Ovary (tissue), 9 donors: Measurements from ENCODE around the gene EPB41L4B. TPM values are rescaled to one million over a fixed set of nuclear protein-coding genes. Genes with fewer than 3 reads are reported as not detected.

Source experiments
- DNase-seq, 5 donors: peaks; one replicate each; pipeline ENCODE4 v3.0.0-alpha.2; 2019 to 2020
- H3K27ac ChIP-seq, 2 donors: fragments of 200-600 bp; one replicate each; pipeline versions ENCODE4 v1.5.1 to v1.8.0; 2019 to 2022
- H3K27me3 ChIP-seq: fragments of 200-600 bp; one replicate; pipeline ENCODE4 v1.8.0; 2022
- H3K36me3 ChIP-seq: fragments of 200-600 bp; sonication (generic); one replicate; pipeline ENCODE4 v1.5.1; 2019
- H3K4me1 ChIP-seq: one replicate; pipeline ENCODE4 v1.8.1; 2013; ENCODE audit warnings: mild to moderate bottlenecking, moderate library complexity; ENCODE audit not compliant: insufficient read depth
- H3K4me3 ChIP-seq: fragments of 200-600 bp; sonication (generic); one replicate; pipeline ENCODE4 v1.5.1; 2017
- H3K9me3 ChIP-seq, 2 donors: fragments of 200-600 bp in 1 of 2; sonication (generic) in 1 of 2; one replicate each; pipeline versions ENCODE4 v1.5.1 to v1.8.1; 2013 to 2019; ENCODE audit warnings: mild to moderate bottlenecking in 1 of 2, moderate library complexity in 1 of 2
- EP300 ChIP-seq: sonication (generic); formaldehyde crosslinking; IDR thresholded peaks from one replicate; pipeline ENCODE4 v1.6.1; 2017; ENCODE audit warnings: antibody characterized with exemption
- POLR2A ChIP-seq: fragments of 450-650 bp; IDR thresholded peaks from one replicate; pipeline ENCODE4 v1.6.1; 2017; ENCODE audit warnings: antibody characterized with exemption, mild to moderate bottlenecking, moderate library complexity
- WGBS, 3 donors: extraction: QIAGEN DNeasy Blood & Tissue Kit in 1 of 3; methylation state at CpG; one replicate each; pipeline versions ENCODE4 v1.1.5 to v1.1.7; 2013 to 2017; 5-methylcytosine and 5-hydroxymethylcytosine counted together
- intact Hi-C, 4 donors: fragments of 100-400 bp; cut with DNase I; formaldehyde crosslinking; loops; one replicate each; pipeline versions ENCODE4 v1.11.0 to v1.15.1; 2022 to 2023
- polyA plus RNA-seq, 2 donors: library from polyadenylated mRNA; stranded (reverse); fragments of 200-250 nt in 1 of 2; fragments of 350-450 nt in 1 of 2; fragmentation: Illumina TruSeq in 1 of 2; extraction: RNeasy Lipid Tissue Mini Kit (QIAGEN cat#74804) in 1 of 2; gene quantifications; one replicate each; pipeline ENCODE4 v1.2.3, GENCODE V29; 2013 to 2014
- total RNA-seq, 7 donors: library from RNA; depleted of rRNA in 2 of 7; stranded (reverse); fragments of >200 nt in 2 of 7; fragmentation: NEBNext Ultra II Directional in 3 of 7; extraction: Animal tissue kit (Norgen Biotek cat#: 25700) in 3 of 7; gene quantifications; one replicate each; pipeline versions ENCODE4 v1.1.0 to v1.2.4, GENCODE V29; 2016 to 2023
- TF ChIP-seq, protein P1 (sequence below), 3 donors: fragments of 450-650 bp in 2 of 3; fragments of 200-600 bp in 1 of 3; IDR thresholded peaks; one replicate each; pipeline versions ENCODE4 v1.5.1 to v1.8.0; 2016 to 2022; ENCODE audit warnings: antibody characterized with exemption in 3 of 3, mild to moderate bottlenecking in 1 of 3
- donor health status: DM: no; HTN: no; CAD: no; lungs with moderate emphysema.
- donor health status: DM: no; HTN: no; CAD: no.
- donor health status: Bipolar disorder and iron deficiency.
- donor health status: DM: yes; HTN: yes; CAD: no.
- donor health status: DM: no; HTN: no; CAD: no.
- donor health status: DM: yes; HTN: yes; CAD: no.

The EPB41L4B gene
- total and polyA plus RNA-seq, 9 donors = 8.3 to 34.3 (median 14.0) TPM

DNA sequence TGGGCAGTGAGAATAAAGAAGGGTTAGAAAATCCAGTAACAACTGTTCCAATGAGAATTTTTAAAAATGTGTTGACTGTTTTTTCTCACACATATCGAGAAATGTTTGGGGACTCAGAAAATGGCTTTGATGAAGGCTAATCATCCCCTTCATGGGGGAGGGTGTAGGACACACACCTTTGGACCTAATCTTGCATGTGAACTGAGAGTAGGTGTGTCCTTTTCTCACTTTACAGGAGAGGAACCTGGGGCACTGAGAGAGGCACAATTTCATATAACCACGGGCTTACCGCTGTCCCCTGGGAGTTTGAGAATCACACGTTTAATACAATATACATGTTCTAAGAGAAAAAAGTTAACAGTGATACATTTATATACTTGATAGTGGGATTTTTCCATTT lies 171.1 kb downstream of the EPB41L4B start:
- Histone ChIP-seq H3K27ac (no peak overlapping the region), H3K4me3 (no peak overlapping the region), H3K4me1 (no peaks in the 10 kb centered on the region), H3K9me3 (no peaks in the 10 kb centered on the region), H3K27me3 (no peaks in the 10 kb centered on the region), H3K36me3 (no peaks in the 10 kb centered on the region)
- TF ChIP-seq, protein P1, sequence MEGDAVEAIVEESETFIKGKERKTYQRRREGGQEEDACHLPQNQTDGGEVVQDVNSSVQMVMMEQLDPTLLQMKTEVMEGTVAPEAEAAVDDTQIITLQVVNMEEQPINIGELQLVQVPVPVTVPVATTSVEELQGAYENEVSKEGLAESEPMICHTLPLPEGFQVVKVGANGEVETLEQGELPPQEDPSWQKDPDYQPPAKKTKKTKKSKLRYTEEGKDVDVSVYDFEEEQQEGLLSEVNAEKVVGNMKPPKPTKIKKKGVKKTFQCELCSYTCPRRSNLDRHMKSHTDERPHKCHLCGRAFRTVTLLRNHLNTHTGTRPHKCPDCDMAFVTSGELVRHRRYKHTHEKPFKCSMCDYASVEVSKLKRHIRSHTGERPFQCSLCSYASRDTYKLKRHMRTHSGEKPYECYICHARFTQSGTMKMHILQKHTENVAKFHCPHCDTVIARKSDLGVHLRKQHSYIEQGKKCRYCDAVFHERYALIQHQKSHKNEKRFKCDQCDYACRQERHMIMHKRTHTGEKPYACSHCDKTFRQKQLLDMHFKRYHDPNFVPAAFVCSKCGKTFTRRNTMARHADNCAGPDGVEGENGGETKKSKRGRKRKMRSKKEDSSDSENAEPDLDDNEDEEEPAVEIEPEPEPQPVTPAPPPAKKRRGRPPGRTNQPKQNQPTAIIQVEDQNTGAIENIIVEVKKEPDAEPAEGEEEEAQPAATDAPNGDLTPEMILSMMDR (IDR thresholded peaks at IDR 0.05) = no peak
- no peak for TF ChIP-seq EP300
- no peak for TF ChIP-seq POLR2A
- WGBS, 3 donors = 90 to 94% (median 93%) methylated on average over 4 of the region's 4 CpGs
- intact Hi-C loops = no loop called here
- DNase-seq = no peak

DNA sequence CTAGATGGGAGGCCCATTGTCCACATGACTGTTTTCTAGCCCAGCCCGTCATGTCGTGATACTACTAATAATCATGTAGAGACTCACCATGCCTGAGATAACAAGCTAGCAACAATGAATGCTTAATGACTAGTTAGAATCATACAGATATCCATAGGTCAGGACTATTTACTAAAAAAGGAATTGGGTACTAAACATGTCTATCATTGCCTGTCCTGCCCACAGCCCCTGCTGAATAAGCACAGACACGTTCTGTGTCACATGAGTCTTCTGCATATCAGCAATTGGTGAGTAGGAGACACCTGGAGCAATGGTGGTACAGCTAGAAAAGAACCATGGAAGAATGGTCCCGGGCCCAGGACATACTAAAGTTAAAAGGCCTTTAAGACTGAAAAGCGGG lies 171.8 kb downstream of the EPB41L4B start:
- H3K27me3 ChIP-seq = no peaks in the 10 kb centered on the region
- H3K36me3 ChIP-seq = no peaks in the 10 kb centered on the region
- no peak overlapping the region for H3K27ac ChIP-seq
- TF ChIP-seq EP300 = no peak
- TF ChIP-seq, protein P1 (IDR thresholded peaks at IDR 0.05) = no peak
- TF ChIP-seq POLR2A = no peak
- H3K4me3 ChIP-seq = no peak overlapping the region
- H3K4me1 ChIP-seq = no peaks in the 10 kb centered on the region
- no peaks in the 10 kb centered on the region for H3K9me3 ChIP-seq
- no peak for DNase-seq
- 88 to 91% (median 89%) methylated on average over 5 of the region's 5 CpGs for WGBS, 3 donors
- intact Hi-C loops = no loop called here

DNA sequence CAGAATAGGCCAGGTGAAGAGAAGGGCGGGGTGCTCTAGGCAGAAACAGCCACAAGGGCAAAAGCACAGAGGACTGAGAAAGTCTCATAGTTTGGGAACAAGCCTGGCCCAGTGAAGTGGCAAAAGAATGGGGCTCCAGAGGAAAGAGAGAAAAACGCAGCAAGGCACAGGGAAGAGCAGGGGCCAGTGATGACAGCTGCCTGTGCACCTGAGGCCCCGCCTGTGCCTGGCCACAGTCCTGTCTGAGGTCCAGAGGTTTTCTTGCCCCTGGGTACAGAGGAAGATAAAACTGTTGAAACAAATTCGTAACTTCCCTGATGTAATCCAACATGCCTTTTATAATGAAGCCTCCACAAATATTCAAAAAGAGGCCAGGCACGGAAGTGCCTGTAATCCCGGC lies 175.8 kb downstream of the EPB41L4B start:
- H3K36me3 ChIP-seq = no peaks in the 10 kb centered on the region
- no peaks in the 10 kb centered on the region for H3K9me3 ChIP-seq
- no peak overlapping the region for H3K4me3 ChIP-seq
- no peak overlapping the region for H3K27ac ChIP-seq
- no peak for DNase-seq
- 90 to 95% (median 93%) methylated on average over 6 of the region's 6 CpGs for WGBS, 3 donors
- no peaks in the 10 kb centered on the region for H3K27me3 ChIP-seq
- no peaks in the 10 kb centered on the region for H3K4me1 ChIP-seq
- TF ChIP-seq EP300 (no peak), POLR2A (no peak)
- TF ChIP-seq, protein P1 (IDR thresholded peaks at IDR 0.05) = no peak
- intact Hi-C loops = no loop called here

DNA sequence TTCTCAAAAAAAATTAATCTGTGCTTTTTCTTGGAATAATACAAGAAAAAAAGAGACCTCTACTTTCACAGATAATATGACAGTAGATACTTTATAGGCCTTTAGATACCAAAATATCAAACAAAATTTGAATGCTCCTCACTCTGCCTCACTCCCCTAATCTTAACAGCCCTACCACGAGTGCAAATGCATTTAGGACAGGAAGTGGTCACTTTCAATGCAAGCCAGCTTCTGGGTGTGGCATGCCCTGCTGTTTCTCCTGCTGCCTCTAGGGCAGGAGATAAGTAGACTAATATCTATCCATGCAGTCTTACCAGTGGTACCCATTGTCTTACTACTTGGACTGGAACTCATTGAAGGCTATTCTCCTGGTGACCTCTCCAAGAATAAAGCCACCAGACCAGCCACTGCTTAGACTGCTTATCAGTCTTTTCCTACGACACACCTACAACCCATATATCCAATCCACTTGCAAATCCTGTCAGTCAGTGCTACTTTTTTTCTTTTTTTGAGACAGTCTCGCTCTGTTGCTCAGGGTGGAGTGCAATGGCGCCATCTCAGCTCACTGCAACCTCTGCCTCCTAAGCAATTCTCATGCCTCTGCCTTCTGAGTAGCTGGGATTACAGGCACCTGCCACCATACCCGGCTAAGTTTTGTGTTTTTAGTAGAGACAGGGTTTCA lies 176.8 kb downstream of the EPB41L4B start:
- no peaks in the 10 kb centered on the region for H3K4me1 ChIP-seq
- WGBS, 3 donors = 81 to 88% (median 82%) methylated on average over 5 of the region's 5 CpGs
- intact Hi-C loops = no loop called here
- TF ChIP-seq EP300 (no peak), POLR2A (no peak)
- TF ChIP-seq, protein P1 (IDR thresholded peaks at IDR 0.05) = no peak
- H3K27me3 ChIP-seq = no peaks in the 10 kb centered on the region
- no peaks in the 10 kb centered on the region for H3K9me3 ChIP-seq
- no peak overlapping the region for H3K4me3 ChIP-seq
- no peak overlapping the region for H3K27ac ChIP-seq
- no peak for DNase-seq
- no peaks in the 10 kb centered on the region for H3K36me3 ChIP-seq
